Measurements from ENCODE around the gene CDC42EP4. TPM values are rescaled to one million over a fixed set of nuclear protein-coding genes. Genes with fewer than 3 reads are reported as not detected.
"Not testable (repeated sequence)": the region's sequence is repeated elsewhere in the genome, so short reads cannot be mapped to it uniquely, and the experiment has no call there.

CDC42EP4 gene
- total and polyA plus RNA-seq, 2 experiments from 2014 or later = 17.9 to 24.9 TPM

DNA sequence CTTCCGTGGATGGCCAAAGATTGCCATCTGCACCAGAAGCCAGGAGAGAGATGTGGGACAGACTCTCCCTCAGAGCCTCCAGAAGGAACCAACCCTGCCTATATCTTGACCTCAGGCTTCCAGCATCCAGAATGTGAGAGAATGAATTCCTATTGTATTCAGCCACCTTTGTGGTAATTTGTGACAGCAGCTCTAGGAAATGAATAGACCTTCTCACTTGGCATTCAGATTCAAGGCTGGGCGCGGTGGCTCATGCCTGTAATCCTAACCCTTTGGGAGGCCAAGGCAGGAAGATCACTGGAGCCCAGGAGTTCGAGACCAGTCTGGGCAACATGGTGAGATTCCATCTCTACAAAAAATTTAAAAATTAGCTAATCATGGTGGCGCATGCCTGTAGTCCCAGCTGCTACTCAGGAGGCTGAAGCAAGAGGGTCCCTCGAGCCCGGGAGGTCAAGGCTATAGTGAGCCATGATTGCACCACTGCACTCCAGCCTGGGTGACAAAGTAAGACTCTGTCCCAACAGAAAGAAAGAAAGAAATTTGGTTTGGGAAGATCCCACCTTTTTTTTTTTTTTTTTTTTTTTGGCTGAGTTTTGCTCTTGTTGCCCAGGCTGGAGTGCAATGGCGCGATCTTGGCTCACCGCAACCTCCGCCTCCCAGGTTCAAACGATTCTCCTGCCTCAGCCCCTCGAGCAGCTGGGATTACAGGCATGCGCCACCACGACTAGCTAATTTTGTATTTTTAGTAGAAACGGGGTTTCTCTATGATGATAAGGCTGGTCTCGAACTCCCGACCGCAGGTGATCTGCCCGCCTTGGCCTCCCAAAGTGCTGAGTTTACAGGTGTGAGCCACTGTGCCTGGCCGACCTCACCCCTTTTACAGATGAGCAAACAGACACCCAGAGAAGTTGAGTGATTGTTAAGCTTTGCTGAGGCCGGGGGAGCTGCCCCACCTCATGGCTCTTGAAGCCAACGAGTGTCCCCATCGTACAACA, 45.9 kb downstream of the CDC42EP4 start:
- DNase-seq (ENCODE audit: low read depth in 1 of 2, low spot score in 1 of 2) = no peak
- H3K4me3 ChIP-seq = no peak overlapping the region
- no peaks in the 10 kb centered on the region for H3K36me3 ChIP-seq
- peaks cover 12% of the 10 kb centered on the region for H3K4me1 ChIP-seq (ENCODE audit: low read depth)
- no peak for TF ChIP-seq CTCF (IDR thresholded peaks at IDR 0.05; ENCODE audit: low read depth, low read length)
- H3K27me3 ChIP-seq = no peaks in the 10 kb centered on the region
- H3K27ac ChIP-seq = no peak overlapping the region
- no peaks in the 10 kb centered on the region for H3K9me3 ChIP-seq (ENCODE audit: low read depth)

DNA sequence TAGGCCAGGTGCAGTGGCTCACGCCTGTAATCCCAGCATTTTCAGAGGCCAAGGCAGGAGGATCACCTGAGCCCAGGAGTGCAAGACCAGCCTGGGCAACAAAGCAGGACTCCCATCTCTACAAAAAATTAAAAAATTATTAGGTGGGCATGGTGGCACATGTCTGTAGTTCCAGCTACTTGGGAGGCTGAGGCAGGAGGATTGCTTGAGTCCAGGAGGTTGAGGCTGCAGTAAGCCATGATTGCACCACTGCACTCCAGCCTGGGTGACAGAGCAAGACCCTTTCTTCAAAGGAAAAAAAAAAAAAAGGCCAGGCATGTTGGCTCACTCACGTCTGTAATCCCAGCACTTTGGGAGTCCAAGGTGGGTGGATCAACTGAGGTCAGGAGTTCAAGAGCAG, 47.4 kb downstream of the CDC42EP4 start:
- not testable (repeated sequence) for DNase-seq (ENCODE audit: low read depth in 1 of 2, low spot score in 1 of 2); H3K27ac ChIP-seq; H3K27me3 ChIP-seq; H3K9me3 ChIP-seq (ENCODE audit: low read depth); H3K36me3 ChIP-seq; H3K4me3 ChIP-seq
- H3K4me1 ChIP-seq (ENCODE audit: low read depth) = peaks cover 12% of the 10 kb centered on the region

GRCh38 chr17:73262676-73263642, 48.8 kb downstream of the CDC42EP4 start:
- H3K4me3 ChIP-seq = no peak overlapping the region
- H3K27ac ChIP-seq = no peak overlapping the region
- no peaks in the 10 kb centered on the region for H3K27me3 ChIP-seq
- H3K9me3 ChIP-seq (ENCODE audit: low read depth) = no peaks in the 10 kb centered on the region
- DNase-seq (ENCODE audit: low read depth in 1 of 2, low spot score in 1 of 2) = peak in 1 of 2 donors; percentile 38
- TF ChIP-seq CTCF (IDR thresholded peaks at IDR 0.05; ENCODE audit: low read depth, low read length) = no peak
- peaks cover 12% of the 10 kb centered on the region for H3K4me1 ChIP-seq (ENCODE audit: low read depth)
- no peaks in the 10 kb centered on the region for H3K36me3 ChIP-seq

- Histone ChIP-seq H3K27me3 (no peaks in the 10 kb centered on the region), H3K36me3 (no peaks in the 10 kb centered on the region), H3K4me1 (ENCODE audit: low read depth) (peaks cover 12% of the 10 kb centered on the region), H3K27ac (no peak overlapping the region), H3K9me3 (ENCODE audit: low read depth) (no peaks in the 10 kb centered on the region), H3K4me3 (no peak overlapping the region)
- DNase-seq (ENCODE audit: low read depth in 1 of 2, low spot score in 1 of 2) = no peak
- TF ChIP-seq CTCF (IDR thresholded peaks at IDR 0.05; ENCODE audit: low read depth, low read length) = no peak
Observed at GRCh38 chr17:73261952-73262675, 49.7 kb downstream of the CDC42EP4 start.

DNA sequence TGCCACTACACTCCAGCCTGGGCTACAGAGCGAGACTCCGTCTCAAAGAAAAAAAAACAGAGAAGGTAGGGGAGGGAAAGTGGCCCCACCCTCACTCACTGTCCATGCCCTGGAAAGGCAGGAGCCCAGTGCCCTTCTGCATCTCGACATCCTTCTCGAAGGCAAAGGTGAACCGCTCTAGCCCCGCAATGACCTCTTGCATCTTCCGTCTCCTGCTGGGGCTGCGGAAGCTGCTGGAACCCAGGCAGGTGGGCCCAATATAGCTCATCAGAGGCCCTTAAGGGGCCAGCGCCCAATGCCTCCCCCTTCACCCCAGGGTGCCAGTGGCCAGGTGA, 50.2 kb downstream of the CDC42EP4 start, which contains the start of gene CPSF4L:
TSS of gene CPSF4L (minus strand) at position 264 of the 335 bp plus-strand sequence. CDS start at position 202, 62 bp downstream.
- no peak for DNase-seq (ENCODE audit: low read depth in 1 of 2, low spot score in 1 of 2)
- TF ChIP-seq CTCF (IDR thresholded peaks at IDR 0.05; ENCODE audit: low read depth, low read length) = no peak
- Histone ChIP-seq H3K36me3 (no peaks in the 10 kb centered on the region), H3K27me3 (no peaks in the 10 kb centered on the region), H3K4me3 (no peak within 1 kb of the TSS), H3K9me3 (ENCODE audit: low read depth) (no peaks in the 10 kb centered on the region), H3K27ac (no peak within 1 kb of the TSS), H3K4me1 (ENCODE audit: low read depth) (peaks cover 12% of the 10 kb centered on the region)

Measured in cardiac muscle cell (in vitro differentiated cells and primary cell).